Gastroesophageal sphincter (tissue), 4 donors: Measurements from ENCODE around the gene SAMD4B. TPM values are rescaled to one million over a fixed set of nuclear protein-coding genes. Genes with fewer than 3 reads are reported as not detected.

Experiments
- ATAC-seq: fragments of 150-250 bp; one replicate; pipeline ENCODE4 v1.9.1; 2016; ENCODE audit warnings: mild to moderate bottlenecking, moderate library complexity
- H3K27ac ChIP-seq, 4 donors: fragments of 200-600 bp; sonication (generic) in 3 of 4; 1 replicate in 3 of 4; 2 replicates in 1 of 4; pipeline ENCODE4 v1.5.1; 2016 to 2019
- H3K27me3 ChIP-seq: fragments of 200-600 bp; sonication (generic); one replicate; pipeline ENCODE4 v1.5.1; 2019
- H3K36me3 ChIP-seq, 2 donors: fragments of 200-600 bp; sonication (generic); one replicate each; pipeline ENCODE4 v1.5.1; 2019; ENCODE audit warnings: control low read depth in 1 of 2
- H3K4me1 ChIP-seq, 3 donors: fragments of 200-600 bp; sonication (generic); 1 replicate in 2 of 3; 2 replicates in 1 of 3; pipeline ENCODE4 v1.5.1; 2016 to 2019; ENCODE audit warnings: control low read depth in 2 of 3
- H3K4me3 ChIP-seq, 2 donors: fragments of 200-600 bp; sonication (generic); one replicate each; pipeline ENCODE4 v1.5.1; 2019; ENCODE audit warnings: mild to moderate bottlenecking in 1 of 2, moderate library complexity in 1 of 2
- H3K9me3 ChIP-seq, 3 donors: fragments of 200-600 bp; sonication (generic); one replicate each; pipeline ENCODE4 v1.5.1; 2017 to 2019; ENCODE audit warnings: control low read depth in 2 of 3
- CTCF ChIP-seq, 4 experiments: fragments of 200-600 bp in 2 of 4; fragments of 450-650 bp in 2 of 4; sonication (generic) in 1 of 4; IDR thresholded peaks; one replicate each; pipeline ENCODE4 v1.5.1; 2017 to 2019; ENCODE audit warnings: antibody characterized with exemption in 4 of 4, mild to moderate bottlenecking in 2 of 4, moderate library complexity in 2 of 4
- EP300 ChIP-seq: sonication (generic); formaldehyde crosslinking; IDR thresholded peaks from one replicate; pipeline ENCODE4 v1.6.1; 2017; ENCODE audit warnings: antibody characterized with exemption, mild to moderate bottlenecking
- POLR2A ChIP-seq, 2 donors: fragments of 450-650 bp; IDR thresholded peaks; one replicate each; pipeline ENCODE4 v1.6.1; 2017; ENCODE audit warnings: antibody characterized with exemption in 2 of 2, mild to moderate bottlenecking in 2 of 2, moderate library complexity in 1 of 2
- POLR2AphosphoS5 ChIP-seq: sonication (generic); formaldehyde crosslinking; IDR thresholded peaks from one replicate; pipeline ENCODE4 v1.6.1; 2017; ENCODE audit warnings: antibody characterized with exemption
- WGBS, 2 donors: methylation state at CpG; one replicate each; pipeline ENCODE4 v1.1.5; 2018; ENCODE audit warnings: low coverage in 1 of 2; 5-methylcytosine and 5-hydroxymethylcytosine counted together
- total RNA-seq, 4 donors: library from RNA; depleted of rRNA; stranded (reverse); fragments of >200 nt; gene quantifications; one replicate each; pipeline ENCODE4 v1.1.0, GENCODE V29; 2016

The SAMD4B gene
- total RNA-seq, 4 donors from 2014 or later = 68.2 to 121 (median 92.8) TPM

- Histone ChIP-seq H3K36me3 (peaks cover 0 to 71% of the 10 kb centered on the region in 2 donors), H3K27me3 (no peaks in the 10 kb centered on the region), H3K4me1 (peaks cover 0 to 54% (median 14%) of the 10 kb centered on the region in 3 donors), H3K27ac (peak overlapping the region in 3 of 4 donors; percentile 98), H3K9me3 (no peaks in the 10 kb centered on the region), H3K4me3 (no peak overlapping the region)
- no peak for ATAC-seq
- 88% methylated on average over 3 of the region's 5 CpGs; no CpG with 5 or more reads in 1 of the 2 donors for WGBS, 2 donors
- no peak for TF ChIP-seq POLR2AphosphoS5
- TF ChIP-seq EP300 = no peak
- TF ChIP-seq POLR2A (IDR thresholded peaks at IDR 0.05) = no peak
- TF ChIP-seq CTCF (IDR thresholded peaks at IDR 0.05) = no peak
These were observed 46.4 kb downstream of the SAMD4B start for GRCh38 chr19:39388657-39389056.

- peaks cover 0 to 64% (median 14%) of the 10 kb centered on the region in 3 donors for H3K4me1 ChIP-seq
- no peak for TF ChIP-seq POLR2AphosphoS5
- peaks cover 0 to 72% of the 10 kb centered on the region in 2 donors for H3K36me3 ChIP-seq
- peak overlapping the region; percentile 98 to 99 (median 98) for H3K27ac ChIP-seq
- H3K4me3 ChIP-seq = peak overlapping the region; percentile 84 to 93
- WGBS, 2 donors = 17 to 44% methylated on average over 4 to 6 of the region's 13 CpGs
- H3K27me3 ChIP-seq = no peaks in the 10 kb centered on the region
- H3K9me3 ChIP-seq = no peaks in the 10 kb centered on the region
- ATAC-seq = no peak
These were observed 47.6 kb downstream of the SAMD4B start for GRCh38 chr19:39389631-39390414.

- TF ChIP-seq POLR2AphosphoS5 (no peak), CTCF (IDR thresholded peaks at IDR 0.05) (no peak), POLR2A (IDR thresholded peaks at IDR 0.05) (no peak), EP300 (no peak)
- Histone ChIP-seq H3K36me3 (peaks cover 0 to 72% of the 10 kb centered on the region in 2 donors), H3K27me3 (no peaks in the 10 kb centered on the region), H3K9me3 (no peaks in the 10 kb centered on the region), H3K4me3 (peak overlapping the region; percentile 84 to 93), H3K4me1 (peaks cover 0 to 69% (median 14%) of the 10 kb centered on the region in 3 donors), H3K27ac (peak overlapping the region; percentile 98 to 99 (median 98))
- ATAC-seq = no peak
- 0% methylated on average over 3 of the region's 10 CpGs for WGBS, 2 donors
These were observed 48.2 kb downstream of the SAMD4B start for GRCh38 chr19:39390451-39390750.

GRCh38 chr19:39390751-39391437 is 48.7 kb downstream of the SAMD4B start, which contains the start of the genes MED29 and PAF1:
Gene MED29 (plus strand): TSS chr19:39391378. CDS start chr19:39391423, 45 bp downstream.
Gene PAF1 (minus strand): TSS chr19:39391106. CDS start chr19:39390864, 242 bp downstream.
- H3K27ac ChIP-seq = peak within 1 kb of the TSS; percentile 98 to 99 (median 98)
- H3K27me3 ChIP-seq = no peaks in the 10 kb centered on the region
- H3K4me3 ChIP-seq = peak within 1 kb of the TSS; percentile 84 to 93
- peaks cover 0 to 72% of the 10 kb centered on the region in 2 donors for H3K36me3 ChIP-seq
- WGBS, 2 donors = 0 to 2% methylated on average over 13 to 18 of the region's 60 CpGs
- TF ChIP-seq POLR2AphosphoS5 = peak; percentile 85
- no peak for TF ChIP-seq EP300
- peak; percentile 72 to 77 for TF ChIP-seq POLR2A (IDR thresholded peaks at IDR 0.05)
- peak in 2 of 4 experiments; percentile 27 to 30 for TF ChIP-seq CTCF (IDR thresholded peaks at IDR 0.05)
- no peaks in the 10 kb centered on the region for H3K9me3 ChIP-seq
- H3K4me1 ChIP-seq = peaks cover 0 to 72% (median 14%) of the 10 kb centered on the region in 3 donors
- peak; percentile 99 for ATAC-seq
